ENCODE measurements around the gene SIPA1L3.

SIPA1L3 gene

DNA sequence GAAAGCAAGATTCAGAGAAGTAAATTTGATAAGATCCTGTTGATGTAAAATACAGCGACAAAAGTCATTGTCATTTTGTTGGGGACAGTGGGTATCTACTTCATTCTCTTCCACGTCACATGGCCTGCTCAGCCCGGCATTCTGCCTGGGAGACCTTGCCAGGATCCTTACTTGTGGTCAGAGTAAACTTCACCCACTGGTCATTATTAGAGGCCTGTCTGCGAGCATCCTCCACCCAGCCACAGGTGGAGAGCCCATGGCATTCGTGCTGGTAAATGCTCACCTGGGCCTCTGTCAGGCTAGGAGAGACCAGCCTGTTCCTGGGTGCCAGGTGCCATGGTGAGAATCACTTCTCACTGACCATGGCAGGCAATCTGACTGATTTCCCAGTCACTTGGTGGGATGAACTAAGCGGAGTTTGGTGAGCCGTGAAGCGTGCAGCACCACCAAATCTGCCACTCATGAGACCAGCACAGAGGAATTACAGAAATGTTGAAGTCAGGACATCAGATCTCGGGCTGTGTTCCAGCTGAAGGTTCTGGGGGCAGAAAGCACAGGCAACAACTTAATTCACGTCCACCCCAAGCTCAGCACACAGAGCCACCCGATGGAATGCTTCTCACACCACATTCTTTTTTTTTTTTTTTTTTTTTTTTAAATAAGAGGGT, 107.0 kb downstream of the SIPA1L3 start:
- H3K4me3 ChIP-seq (ENCODE audit: control insufficient read depth, low read depth, low read length): no peak overlapping the region
- TF ChIP-seq, protein P1, sequence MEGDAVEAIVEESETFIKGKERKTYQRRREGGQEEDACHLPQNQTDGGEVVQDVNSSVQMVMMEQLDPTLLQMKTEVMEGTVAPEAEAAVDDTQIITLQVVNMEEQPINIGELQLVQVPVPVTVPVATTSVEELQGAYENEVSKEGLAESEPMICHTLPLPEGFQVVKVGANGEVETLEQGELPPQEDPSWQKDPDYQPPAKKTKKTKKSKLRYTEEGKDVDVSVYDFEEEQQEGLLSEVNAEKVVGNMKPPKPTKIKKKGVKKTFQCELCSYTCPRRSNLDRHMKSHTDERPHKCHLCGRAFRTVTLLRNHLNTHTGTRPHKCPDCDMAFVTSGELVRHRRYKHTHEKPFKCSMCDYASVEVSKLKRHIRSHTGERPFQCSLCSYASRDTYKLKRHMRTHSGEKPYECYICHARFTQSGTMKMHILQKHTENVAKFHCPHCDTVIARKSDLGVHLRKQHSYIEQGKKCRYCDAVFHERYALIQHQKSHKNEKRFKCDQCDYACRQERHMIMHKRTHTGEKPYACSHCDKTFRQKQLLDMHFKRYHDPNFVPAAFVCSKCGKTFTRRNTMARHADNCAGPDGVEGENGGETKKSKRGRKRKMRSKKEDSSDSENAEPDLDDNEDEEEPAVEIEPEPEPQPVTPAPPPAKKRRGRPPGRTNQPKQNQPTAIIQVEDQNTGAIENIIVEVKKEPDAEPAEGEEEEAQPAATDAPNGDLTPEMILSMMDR (IDR thresholded peaks at IDR 0.05; ENCODE audit: control insufficient read depth, insufficient read depth, low read depth, low read length, missing control alignments): no peak
- no peak for DNase-seq (ENCODE audit: low read depth)

DNA sequence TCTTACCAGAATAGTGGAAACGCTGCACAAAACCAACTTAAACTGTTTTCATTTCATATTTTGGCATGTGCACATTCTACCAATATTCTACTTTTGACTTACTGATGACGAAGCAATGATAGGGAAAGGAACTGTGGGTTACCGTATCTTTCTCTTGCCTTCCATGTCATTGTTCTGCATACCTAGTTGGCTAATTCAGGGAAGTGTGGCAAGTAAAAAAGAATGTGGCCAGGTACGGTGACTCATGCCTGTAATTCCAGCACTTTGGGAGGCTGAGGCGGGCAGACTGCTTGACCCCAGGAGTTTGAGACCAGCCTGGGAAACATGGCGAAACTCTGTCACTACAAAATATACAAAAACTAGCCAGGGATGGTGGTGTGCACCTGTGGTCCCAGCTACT, 108.2 kb downstream of the SIPA1L3 start:
- TF ChIP-seq, protein P1 (IDR thresholded peaks at IDR 0.05; ENCODE audit: control insufficient read depth, insufficient read depth, low read depth, low read length, missing control alignments): no peak
- DNase-seq (ENCODE audit: low read depth): no peak
- no peak overlapping the region for H3K4me3 ChIP-seq (ENCODE audit: control insufficient read depth, low read depth, low read length)

DNA sequence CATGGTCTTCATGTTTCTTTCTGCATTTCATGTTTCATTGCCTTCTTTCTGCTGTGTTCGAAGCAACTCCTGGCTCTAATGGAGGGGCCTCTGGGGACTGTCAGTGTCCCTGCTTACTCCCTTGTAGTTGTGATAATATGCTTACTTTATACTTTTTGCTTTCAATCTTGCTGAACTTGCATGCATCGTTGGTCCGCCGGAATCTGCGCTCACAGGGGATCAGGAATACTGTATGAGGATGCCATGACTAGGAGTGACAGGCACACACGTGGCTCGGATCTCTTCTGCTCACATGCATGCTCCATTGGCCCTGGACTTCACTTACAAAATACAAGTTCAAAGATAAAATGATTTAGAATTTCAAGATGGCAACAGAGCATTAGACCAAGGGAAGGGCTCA, 108.8 kb downstream of the SIPA1L3 start:
- no peak overlapping the region for H3K4me3 ChIP-seq (ENCODE audit: control insufficient read depth, low read depth, low read length)
- no peak for DNase-seq (ENCODE audit: low read depth)
- TF ChIP-seq, protein P1 (IDR thresholded peaks at IDR 0.05; ENCODE audit: control insufficient read depth, insufficient read depth, low read depth, low read length, missing control alignments): no peak

DNA sequence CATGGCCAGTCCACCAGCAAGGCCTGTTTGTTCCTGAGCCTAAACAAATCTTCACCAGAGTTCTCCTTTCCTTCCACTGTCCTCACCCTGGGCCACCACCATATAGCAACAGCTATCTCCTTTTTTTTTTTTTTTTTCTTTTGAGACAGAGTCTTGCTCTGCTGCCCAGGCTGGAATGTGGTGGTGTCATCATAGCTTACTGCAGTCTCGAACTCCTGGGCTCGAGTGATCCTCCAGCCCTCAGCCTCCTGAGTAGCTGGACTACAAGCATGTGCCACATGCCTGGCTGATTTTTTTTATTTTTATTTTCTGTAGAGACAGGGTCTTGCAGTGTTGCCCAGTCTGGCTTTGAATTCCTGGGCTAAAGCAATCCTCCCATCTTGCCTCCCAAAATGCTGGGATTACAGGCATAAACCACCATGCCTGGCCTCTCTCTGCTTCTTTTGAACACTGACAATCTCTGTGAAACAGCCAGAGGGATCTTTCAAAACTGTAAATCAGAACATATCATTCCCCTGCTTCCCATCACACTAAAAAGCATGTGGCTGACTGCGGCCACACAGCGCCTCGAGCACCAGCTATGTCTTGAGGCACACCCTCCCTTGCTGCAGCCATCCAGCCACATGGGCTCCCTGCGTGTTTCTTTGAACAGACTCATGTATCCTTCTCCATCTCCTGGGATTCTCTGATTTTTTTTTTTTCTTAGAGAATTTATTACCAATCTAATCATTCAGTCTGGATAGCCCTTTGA, 110.6 kb downstream of the SIPA1L3 start:
- DNase-seq (ENCODE audit: low read depth): no peak
- TF ChIP-seq, protein P1 (IDR thresholded peaks at IDR 0.05; ENCODE audit: control insufficient read depth, insufficient read depth, low read depth, low read length, missing control alignments): no peak
- H3K4me3 ChIP-seq (ENCODE audit: control insufficient read depth, low read depth, low read length): no peak overlapping the region

DNA sequence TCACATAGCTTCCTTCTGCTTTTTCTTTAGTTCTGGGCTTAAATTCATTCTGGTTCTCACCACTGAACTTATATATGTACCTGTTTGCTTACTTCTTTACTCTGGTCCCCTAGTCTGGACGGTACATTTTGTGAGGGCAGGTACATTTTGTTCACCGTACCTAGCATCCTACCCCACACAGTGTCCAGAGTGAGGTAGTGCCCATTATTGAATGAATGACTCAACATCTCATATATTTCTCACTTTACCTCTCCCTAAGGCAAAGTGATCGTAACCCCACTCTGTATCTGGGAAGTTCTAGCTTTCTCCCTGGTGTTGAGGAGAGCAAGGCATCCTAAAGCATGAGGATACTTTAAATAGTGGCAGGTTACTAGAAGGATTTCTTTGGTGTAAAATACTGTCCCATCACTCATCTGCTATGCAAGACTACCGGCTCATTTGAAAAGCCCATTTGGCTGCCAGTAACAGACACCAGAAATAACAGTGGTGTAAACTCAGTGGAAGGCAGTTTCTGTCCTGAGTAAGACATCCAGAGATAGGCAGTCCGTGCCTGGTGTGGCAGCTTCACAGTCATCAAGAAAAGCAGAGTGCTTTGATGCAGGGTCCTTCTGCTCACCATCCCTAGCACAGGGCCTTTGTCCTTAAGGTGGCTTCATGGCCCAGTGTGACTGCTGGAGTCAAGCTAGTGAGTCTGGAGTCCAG, 111.8 kb downstream of the SIPA1L3 start:
- TF ChIP-seq, protein P1 (IDR thresholded peaks at IDR 0.05; ENCODE audit: control insufficient read depth, insufficient read depth, low read depth, low read length, missing control alignments): no peak
- no peak for DNase-seq (ENCODE audit: low read depth)
- H3K4me3 ChIP-seq (ENCODE audit: control insufficient read depth, low read depth, low read length): no peak overlapping the region

DNA sequence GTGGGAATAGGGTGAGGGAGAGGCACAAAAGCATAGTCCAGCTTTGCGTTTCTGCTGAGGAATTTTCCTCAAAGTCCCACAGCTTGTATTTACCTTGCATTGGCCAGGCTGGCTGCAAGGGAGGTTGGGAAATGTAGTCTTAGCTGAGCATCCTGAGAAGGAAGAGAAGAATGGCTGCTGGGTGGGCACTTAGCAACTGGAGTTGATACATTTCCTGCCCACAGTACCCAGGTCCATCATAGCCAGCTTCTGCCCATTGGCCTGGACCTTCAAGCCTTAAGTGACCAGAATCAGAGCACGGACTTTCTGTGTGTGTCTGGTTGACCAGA, 112.4 kb downstream of the SIPA1L3 start:
- no peak overlapping the region for H3K4me3 ChIP-seq (ENCODE audit: control insufficient read depth, low read depth, low read length)
- no peak for DNase-seq (ENCODE audit: low read depth)
- TF ChIP-seq, protein P1 (IDR thresholded peaks at IDR 0.05; ENCODE audit: control insufficient read depth, insufficient read depth, low read depth, low read length, missing control alignments): no peak

All from AG09309 (cell line).